A549 (cell line): ENCODE measurements around the gene LHX5.

Source experiments
- CTCF ChIP-seq: fragments of >200 bp; sonication (Bioruptor Twin); formaldehyde crosslinking; IDR thresholded peaks from 3 replicates; pipeline ENCODE4 v1.5.1; 2016
- RAD21 ChIP-seq, 2 experiments: fragments of >200 bp in 1 of 2; sonication (Bioruptor Twin) in 1 of 2; formaldehyde crosslinking in 1 of 2; IDR thresholded peaks in 1 of 2; conservative IDR thresholded peaks in 1 of 2; 2 replicates in 1 of 2; 3 replicates in 1 of 2; pipeline ENCODE4 v1.6.1; 2012 to 2018; ENCODE audit warnings: inconsistent platforms in 1 of 2
- REST ChIP-seq: fragments of 200-600 bp; sonication (generic); IDR thresholded peaks from 2 replicates; pipeline ENCODE4 v1.6.1; 2016; ENCODE audit warnings: antibody characterized with exemption, mild to moderate bottlenecking, moderate library complexity
- TF ChIP-seq, protein P1 (sequence below): IDR thresholded peaks from 2 replicates; pipeline ENCODE4 v1.6.1; 2012

- TF ChIP-seq CTCF (no peak), RAD21 (conservative IDR thresholded peaks at IDR 0.05 in 1 of 2, IDR thresholded peaks at IDR 0.05 in 1 of 2) (no peak), REST (no peak)
- TF ChIP-seq, protein P1, sequence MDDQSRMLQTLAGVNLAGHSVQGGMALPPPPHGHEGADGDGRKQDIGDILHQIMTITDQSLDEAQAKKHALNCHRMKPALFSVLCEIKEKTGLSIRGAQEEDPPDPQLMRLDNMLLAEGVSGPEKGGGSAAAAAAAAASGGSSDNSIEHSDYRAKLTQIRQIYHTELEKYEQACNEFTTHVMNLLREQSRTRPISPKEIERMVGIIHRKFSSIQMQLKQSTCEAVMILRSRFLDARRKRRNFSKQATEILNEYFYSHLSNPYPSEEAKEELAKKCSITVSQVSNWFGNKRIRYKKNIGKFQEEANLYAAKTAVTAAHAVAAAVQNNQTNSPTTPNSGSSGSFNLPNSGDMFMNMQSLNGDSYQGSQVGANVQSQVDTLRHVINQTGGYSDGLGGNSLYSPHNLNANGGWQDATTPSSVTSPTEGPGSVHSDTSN, result no peak
Observed at GRCh38 chr12:113486722-113487121, 15.1 kb upstream of the LHX5 start.
